Karpas-422 (cell line): ENCODE measurements around the gene CDKL4. TPM values are rescaled to one million over a fixed set of nuclear protein-coding genes. Genes with fewer than 3 reads are reported as not detected.

Experiments used
- DNase-seq: peaks from one replicate; pipeline ENCODE4 v3.0.0-alpha.2; 2015
- H2AFZ ChIP-seq: fragments of 200-600 bp; sonication (generic); 2 replicates; pipeline ENCODE4 v1.6.1; 2014; ENCODE audit warnings: antibody characterized with exemption, low read length, mixed read lengths
- H3K27ac ChIP-seq: fragments of 200-600 bp; sonication (generic); 2 replicates; pipeline ENCODE4 v1.5.1; 2014; ENCODE audit warnings: mild to moderate bottlenecking, low read length, moderate library complexity
- H3K27me3 ChIP-seq: fragments of 200-600 bp; sonication (generic); 2 replicates; pipeline ENCODE4 v1.6.1; 2014; ENCODE audit warnings: low read length, mixed read lengths
- H3K36me3 ChIP-seq: fragments of 200-600 bp; sonication (generic); 2 replicates; pipeline ENCODE4 v1.6.1; 2014; ENCODE audit warnings: low read length, mixed read lengths; ENCODE audit not compliant: insufficient read depth
- H3K4me1 ChIP-seq: fragments of 200-600 bp; sonication (generic); 2 replicates; pipeline ENCODE4 v1.6.1; 2014; ENCODE audit warnings: mild to moderate bottlenecking, low read length, mixed read lengths
- H3K4me2 ChIP-seq: fragments of 200-600 bp; sonication (generic); 2 replicates; pipeline ENCODE4 v1.6.1; 2014; ENCODE audit warnings: low read length, low read depth, mild to moderate bottlenecking; ENCODE audit not compliant: poor library complexity, severe bottlenecking
- H3K4me3 ChIP-seq: fragments of 200-600 bp; sonication (generic); 2 replicates; pipeline ENCODE4 v1.5.1; 2014; ENCODE audit warnings: mild to moderate bottlenecking, antibody characterized with exemption, low read length, mixed read lengths
- H3K79me2 ChIP-seq: fragments of 200-600 bp; sonication (generic); 2 replicates; pipeline ENCODE4 v1.6.1; 2014; ENCODE audit warnings: mild to moderate bottlenecking, low read length, mixed read lengths
- H3K9ac ChIP-seq: fragments of 200-600 bp; sonication (generic); 2 replicates; pipeline ENCODE4 v1.6.0; 2014; ENCODE audit warnings: low read length
- H3K9me2 ChIP-seq: fragments of 200-600 bp; sonication (generic), shearing (Covaris generic); replicated peaks from 2 replicates; pipeline ENCODE4 v1.6.0; 2014; ENCODE audit warnings: mild to moderate bottlenecking, low read length, moderate library complexity; ENCODE audit not compliant: insufficient read depth
- H3K9me3 ChIP-seq: fragments of 300-700, 200-600 bp; sonication (generic); 2 replicates; pipeline ENCODE4 v1.6.1; 2014; ENCODE audit warnings: low read length, mixed read lengths
- H4K20me1 ChIP-seq: fragments of 200-600 bp; sonication (generic); 2 replicates; pipeline ENCODE4 v1.6.1; 2014; ENCODE audit warnings: mild to moderate bottlenecking, antibody characterized with exemption, low read length, low read depth; ENCODE audit not compliant: insufficient read depth
- small RNA-seq: library from RNA; depleted of rRNA; stranded (forward); fragments of <200 nt; gene quantifications from one replicate; pipeline ENCODE3, GENCODE V24; 2014
- total RNA-seq: library from RNA; depleted of rRNA; stranded (reverse); fragments of >200 nt; shearing (Covaris generic); gene quantifications from 2 replicates; pipeline ENCODE4 v1.2.3, GENCODE V29; 2014; ENCODE audit warnings: low replicate concordance; rRNA removed

Gene CDKL4
- total RNA-seq, 1 experiment from 2014 or later = 14.3 TPM

- DNase-seq = peak; percentile 68
- H3K27me3 ChIP-seq = no peaks in the 10 kb centered on the region
- no peaks in the 10 kb centered on the region for H3K9me3 ChIP-seq
- no peaks in the 10 kb centered on the region for H4K20me1 ChIP-seq
- H3K79me2 ChIP-seq = no peaks in the 10 kb centered on the region
- 0 out of 2 replicates have a peak overlapping the region, but pooled peaks have one; percentile 5 for H3K9ac ChIP-seq
- H3K4me1 ChIP-seq = peaks cover 48% of the 10 kb centered on the region
- H3K36me3 ChIP-seq = no peaks in the 10 kb centered on the region
- H3K4me3 ChIP-seq = no peak overlapping the region
- no peaks in the 10 kb centered on the region for H3K9me2 ChIP-seq
- H3K27ac ChIP-seq = peak overlapping the region; percentile 47
- H3K4me2 ChIP-seq = peak overlapping the region; percentile 34
- 0 out of 2 replicates have a peak overlapping the region, but pooled peaks have one; percentile 36 for H2AFZ ChIP-seq
These were observed 110.4 kb downstream of the CDKL4 start for GRCh38 chr2:39133215-39133851.

- peaks cover 11% of the 10 kb centered on the region for H3K79me2 ChIP-seq
- no peak overlapping the region for H2AFZ ChIP-seq
- H3K27me3 ChIP-seq = no peaks in the 10 kb centered on the region
- no peaks in the 10 kb centered on the region for H3K9me3 ChIP-seq
- H3K4me3 ChIP-seq = no peak overlapping the region
- H3K36me3 ChIP-seq = no peaks in the 10 kb centered on the region
- H3K9me2 ChIP-seq = no peaks in the 10 kb centered on the region
- no peaks in the 10 kb centered on the region for H4K20me1 ChIP-seq
- DNase-seq = peak; percentile 42
- H3K27ac ChIP-seq = peak overlapping the region; percentile 96
- peaks cover 59% of the 10 kb centered on the region for H3K4me1 ChIP-seq
- no peak overlapping the region for H3K4me2 ChIP-seq
- no peak overlapping the region for H3K9ac ChIP-seq
These were observed 114.8 kb downstream of the CDKL4 start for GRCh38 chr2:39128919-39129391.

- peak overlapping the region; percentile 90 for H3K4me2 ChIP-seq
- H3K79me2 ChIP-seq = peaks cover 21% of the 10 kb centered on the region
- peak overlapping the region; percentile 66 for H3K9ac ChIP-seq
- no peak overlapping the region for H2AFZ ChIP-seq
- peak overlapping the region; percentile 96 for H3K27ac ChIP-seq
- H4K20me1 ChIP-seq = no peaks in the 10 kb centered on the region
- H3K27me3 ChIP-seq = no peaks in the 10 kb centered on the region
- H3K4me1 ChIP-seq = peaks cover 58% of the 10 kb centered on the region
- H3K9me2 ChIP-seq = no peaks in the 10 kb centered on the region
- peak overlapping the region; percentile 55; the same call in 1 of the 2 replicates for H3K4me3 ChIP-seq
- DNase-seq = peak; percentile 93
- H3K36me3 ChIP-seq = no peaks in the 10 kb centered on the region
- no peaks in the 10 kb centered on the region for H3K9me3 ChIP-seq
These were observed 115.8 kb downstream of the CDKL4 start for GRCh38 chr2:39127973-39128372.

Small RNA genes lying within 50 kb of the gene (small RNA-seq; reads per million reads assigned to genes)
- gene RF00019 = not detected
- not detected for gene RF00272

Other genes starting within 250 kb of the CDKL4 start
- gene SOS1, start 122.9 kb downstream of the CDKL4 start, total RNA-seq = 34.6 and 91.7 TPM in 2 replicates
- 7.2 and 11.5 TPM in 2 replicates for gene MAP4K3, start 193.3 kb upstream of the CDKL4 start, total RNA-seq